NCI-H128 (cell line): ENCODE results near the gene GPR162.
"Not testable (repeated sequence)": the region's sequence is repeated elsewhere in the genome, so short reads cannot be mapped to it uniquely, and the experiment has no call there.

ENCODE experiments used
- DNase-seq: peaks from one replicate; lab custom pipeline; 2025; ENCODE audit not compliant: unreplicated experiment; lab: John Stamatoyannopoulos, UW

The GPR162 gene

DNA sequence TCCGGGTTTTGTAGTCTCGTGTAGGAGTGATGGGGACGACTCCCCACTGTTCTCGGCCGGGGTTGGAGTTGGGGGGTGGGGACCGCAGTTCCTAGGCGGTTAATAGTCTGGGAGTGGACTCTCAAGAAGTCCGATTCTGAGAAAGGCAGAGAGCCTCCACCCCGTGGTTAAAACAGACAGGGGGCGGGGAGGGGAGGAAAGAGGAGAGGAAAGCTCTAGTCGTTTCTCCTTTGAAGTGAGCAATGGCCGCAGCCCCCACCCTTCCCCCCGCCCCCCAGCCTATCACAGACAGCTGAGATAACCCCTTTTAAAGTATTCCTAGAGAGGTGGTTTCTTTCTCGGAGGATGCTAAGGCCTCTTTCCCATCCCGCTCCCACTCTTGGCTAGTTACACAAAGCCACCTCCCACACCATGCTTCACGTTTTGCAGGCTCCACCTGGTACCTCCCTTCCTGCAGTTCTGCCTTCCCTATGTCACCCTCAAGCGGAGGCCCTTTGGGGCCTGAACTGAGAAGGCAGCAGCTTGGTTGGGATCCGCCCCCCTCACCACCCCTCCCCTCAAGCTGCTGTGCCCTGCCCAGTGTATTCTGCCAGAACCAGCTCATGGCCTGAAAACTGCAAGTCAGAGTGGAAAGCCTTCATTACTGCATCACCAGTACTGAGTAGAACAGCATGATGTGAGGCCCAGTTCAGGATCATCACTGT, 31.2 kb downstream of the GPR162 start:
- peak; percentile 60 for DNase-seq

DNA sequence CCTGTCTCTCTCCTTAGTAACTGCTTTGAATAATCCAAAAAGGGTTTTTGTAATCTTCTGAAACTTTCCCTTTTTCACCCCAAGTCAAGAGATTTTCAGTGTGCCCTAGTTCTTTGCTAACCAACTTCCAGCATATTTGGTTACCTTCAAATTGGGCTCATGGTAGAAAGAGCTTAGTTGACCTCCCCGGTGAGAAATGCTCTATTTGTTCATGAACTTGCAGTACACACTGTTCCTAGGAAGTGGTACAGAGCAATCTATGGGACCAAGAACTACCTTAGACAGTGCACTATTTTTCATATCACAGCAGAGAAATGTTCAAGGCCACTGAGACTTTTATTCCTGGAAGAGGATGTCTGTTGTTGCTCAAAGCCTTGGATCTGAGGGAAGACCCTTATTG, 32.0 kb downstream of the GPR162 start:
- no peak for DNase-seq

DNA sequence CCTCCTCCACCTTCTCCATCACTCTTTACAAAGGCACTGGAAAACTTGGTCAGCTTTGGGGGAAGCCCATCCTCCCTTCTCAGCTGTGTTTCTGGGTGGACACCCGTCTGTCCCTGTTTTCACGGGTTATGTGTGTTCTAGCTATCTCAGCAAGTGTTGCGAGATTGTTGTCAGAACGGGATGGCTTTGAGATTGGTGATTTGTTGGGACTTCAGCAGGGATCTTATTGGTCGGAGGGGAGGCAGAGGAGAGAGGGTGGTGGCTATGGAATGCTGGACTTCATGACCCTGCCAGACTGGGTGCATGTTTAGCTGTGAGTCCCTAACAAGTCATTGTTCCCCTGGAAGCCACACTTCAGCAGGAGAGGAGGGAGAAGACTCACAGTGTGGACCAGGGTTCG, 32.4 kb downstream of the GPR162 start:
- DNase-seq = no peak

GRCh38 chr12:6855322-6855721, 33.7 kb downstream of the GPR162 start:
- no peak for DNase-seq

DNA sequence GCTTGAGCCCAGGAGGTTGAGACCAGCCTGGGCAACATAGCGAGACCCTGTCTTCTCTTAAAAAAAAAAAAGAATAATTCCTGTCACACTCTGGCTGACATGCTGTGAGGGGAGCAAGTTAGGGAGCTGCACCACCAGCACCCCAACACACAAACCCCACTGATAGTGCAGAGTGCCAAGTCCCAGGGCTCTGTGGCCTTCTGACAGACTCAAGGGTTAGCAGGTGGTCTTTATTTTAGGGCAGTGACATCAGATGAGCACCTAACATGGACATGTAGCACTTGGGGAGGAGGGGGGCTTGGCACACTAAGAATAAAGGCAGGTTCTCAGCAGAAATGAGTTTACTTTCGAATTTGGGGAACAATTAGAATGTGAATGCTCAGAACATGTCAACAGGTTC, 37.2 kb downstream of the GPR162 start:
- DNase-seq = no peak

DNA sequence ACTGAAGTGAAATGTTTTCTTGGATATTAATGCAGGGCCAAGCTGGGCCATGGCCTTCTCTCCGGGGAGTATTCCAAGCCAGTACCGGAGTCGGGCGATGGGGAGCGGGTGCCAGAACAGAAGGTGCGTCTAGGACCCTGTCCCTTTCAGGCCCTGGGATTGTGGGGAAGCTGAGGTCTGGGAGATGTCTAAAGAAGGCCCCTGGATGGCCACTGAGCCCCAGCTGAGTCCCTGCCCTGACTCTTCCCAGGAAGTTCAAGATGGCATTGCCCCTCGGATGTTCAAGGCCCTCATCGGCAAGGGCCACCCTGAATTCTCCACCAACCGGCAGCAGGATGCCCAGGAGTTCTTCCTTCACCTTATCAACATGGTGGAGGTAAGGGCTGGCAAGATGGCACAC, 38.5 kb downstream of the GPR162 start:
- no peak for DNase-seq

DNA sequence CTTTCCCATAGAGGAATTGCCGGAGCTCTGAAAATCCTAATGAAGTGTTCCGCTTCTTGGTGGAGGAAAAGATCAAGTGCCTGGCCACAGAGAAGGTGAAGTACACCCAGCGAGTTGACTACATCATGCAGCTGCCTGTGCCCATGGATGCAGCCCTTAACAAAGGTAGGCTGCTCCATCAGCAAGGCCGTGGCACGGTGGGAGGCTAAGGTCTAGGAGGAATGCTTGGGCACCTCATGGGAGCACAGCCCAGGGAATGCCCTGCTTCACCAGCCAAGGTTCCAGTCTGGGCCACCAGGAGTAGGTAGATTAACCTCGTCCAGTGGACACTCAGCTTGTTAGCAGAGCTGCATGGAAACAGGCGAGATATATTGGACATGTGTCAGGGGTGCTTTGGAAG, 39.3 kb downstream of the GPR162 start:
- DNase-seq = no peak

DNA sequence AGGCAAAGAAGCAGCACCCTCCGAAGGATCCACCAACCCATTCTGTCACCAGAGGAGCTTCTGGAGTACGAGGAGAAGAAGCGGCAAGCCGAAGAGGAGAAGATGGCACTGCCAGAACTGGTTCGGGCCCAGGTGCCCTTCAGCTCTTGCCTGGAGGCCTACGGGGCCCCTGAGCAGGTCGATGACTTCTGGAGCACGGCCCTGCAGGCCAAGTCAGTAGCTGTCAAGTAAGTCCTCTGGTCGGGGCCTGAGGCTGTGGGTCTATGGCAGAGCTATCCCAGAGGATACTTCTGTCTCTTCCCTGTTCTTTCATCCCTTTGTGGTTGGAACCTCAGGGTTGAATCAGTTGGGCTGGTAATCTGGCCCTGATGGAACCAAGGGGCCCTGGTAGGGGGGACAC, 39.8 kb downstream of the GPR162 start:
- DNase-seq = no peak

DNA sequence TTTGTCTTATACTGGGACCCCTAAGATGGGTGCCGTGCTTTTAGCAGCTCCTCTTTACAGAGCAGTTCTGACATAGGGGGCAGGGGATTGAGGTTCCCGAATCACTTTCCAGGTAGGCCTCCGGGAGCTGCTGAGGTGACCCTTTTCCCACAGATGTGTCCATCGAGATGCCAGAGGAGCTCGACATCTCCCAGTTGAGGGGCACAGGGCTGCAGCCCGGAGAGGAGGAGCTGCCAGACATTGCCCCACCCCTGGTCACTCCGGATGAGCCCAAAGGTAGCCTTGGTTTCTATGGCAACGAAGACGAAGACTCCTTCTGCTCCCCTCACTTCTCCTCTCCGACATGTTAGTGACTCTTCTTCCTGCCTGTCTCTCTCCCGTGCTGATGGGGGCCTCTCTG, 41.4 kb downstream of the GPR162 start:
- DNase-seq = no peak

- DNase-seq = no peak
Observed at GRCh38 chr12:6863586-6864321, 42.1 kb downstream of the GPR162 start.

GRCh38 chr12:6865307-6865706, 43.7 kb downstream of the GPR162 start:
- not testable (repeated sequence) for DNase-seq

DNA sequence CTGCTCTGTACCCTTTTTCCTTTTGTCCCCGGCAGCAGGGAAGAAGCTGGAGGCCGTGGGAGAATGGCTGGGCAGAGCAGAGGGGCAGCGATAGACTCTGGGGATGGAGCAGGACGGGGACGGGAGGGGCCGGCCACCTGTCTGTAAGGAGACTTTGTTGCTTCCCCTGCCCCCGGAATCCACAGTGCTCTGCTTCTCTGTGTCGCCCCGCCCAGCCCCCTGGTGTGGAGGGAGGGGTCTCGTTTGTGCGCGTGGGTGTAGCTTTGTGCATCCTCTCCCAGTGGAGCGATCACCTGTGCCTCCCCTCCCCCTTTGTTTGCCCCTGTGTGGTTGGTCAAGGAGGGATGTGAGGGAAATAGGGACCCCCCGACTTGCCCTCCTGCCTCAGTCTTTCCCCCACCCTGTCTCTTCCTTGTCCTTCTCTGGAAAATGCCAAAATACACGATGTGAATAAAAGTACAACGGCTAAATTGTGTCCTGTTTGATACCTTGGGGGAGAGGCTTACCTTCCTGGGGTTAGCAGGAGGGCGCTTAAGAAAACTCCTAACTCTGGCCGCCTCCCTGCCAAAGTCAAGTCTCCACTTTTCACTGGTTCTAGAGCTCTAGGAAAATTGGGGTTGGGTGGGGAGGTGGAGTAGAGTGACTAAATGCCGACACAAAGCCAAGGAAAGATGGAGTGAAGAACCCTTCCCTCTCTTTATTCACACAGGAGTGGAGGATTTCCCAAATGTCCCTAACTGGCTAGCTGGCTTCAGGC, 44.7 kb downstream of the GPR162 start:
- no peak for DNase-seq

GRCh38 chr12:6866920-6867412, 45.3 kb downstream of the GPR162 start:
- DNase-seq = no peak

DNA sequence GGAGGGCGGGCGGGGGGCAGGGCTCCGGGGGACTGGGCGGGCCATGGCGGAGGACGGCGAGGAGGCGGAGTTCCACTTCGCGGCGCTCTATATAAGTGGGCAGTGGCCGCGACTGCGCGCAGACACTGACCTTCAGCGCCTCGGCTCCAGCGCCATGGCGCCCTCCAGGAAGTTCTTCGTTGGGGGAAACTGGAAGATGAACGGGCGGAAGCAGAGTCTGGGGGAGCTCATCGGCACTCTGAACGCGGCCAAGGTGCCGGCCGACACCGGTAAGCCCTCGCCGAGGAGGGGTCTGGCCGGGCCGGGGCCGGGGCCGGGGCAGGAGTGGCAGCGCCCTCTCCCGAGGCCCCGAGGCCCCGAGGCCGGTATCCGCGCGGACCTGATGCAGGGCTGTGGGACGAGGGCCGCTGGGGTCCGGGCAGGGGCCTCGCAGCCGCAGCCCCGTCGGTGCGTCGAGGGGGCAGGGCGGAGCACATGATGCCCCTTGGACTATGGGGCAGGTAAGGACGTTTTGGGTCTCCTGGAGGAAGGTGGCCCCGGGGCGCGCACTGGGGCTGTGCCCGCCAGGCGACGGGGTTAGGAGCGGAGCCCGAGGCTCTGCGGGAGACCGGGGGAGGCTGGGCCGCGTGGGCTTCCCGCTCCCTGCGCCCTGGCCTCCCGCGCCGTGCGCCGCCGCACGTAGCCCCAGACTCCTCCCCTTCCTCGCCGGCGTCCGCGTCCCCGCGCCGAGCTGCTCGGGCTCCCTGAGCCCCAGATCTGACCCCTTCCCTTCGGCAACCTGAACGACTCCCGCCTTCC, 46.0 kb downstream of the GPR162 start, which contains the start of gene TPI1:
TSS of gene TPI1 (plus strand) at position 119 of the 798 bp plus-strand sequence. CDS start at position 155, 36 bp downstream.
- peak; percentile 59 for DNase-seq

GRCh38 chr12:6868211-6869048, 46.8 kb downstream of the GPR162 start:
- no peak for DNase-seq

GRCh38 chr12:6869049-6870021, 47.7 kb downstream of the GPR162 start:
- peak; percentile 70 for DNase-seq

DNA sequence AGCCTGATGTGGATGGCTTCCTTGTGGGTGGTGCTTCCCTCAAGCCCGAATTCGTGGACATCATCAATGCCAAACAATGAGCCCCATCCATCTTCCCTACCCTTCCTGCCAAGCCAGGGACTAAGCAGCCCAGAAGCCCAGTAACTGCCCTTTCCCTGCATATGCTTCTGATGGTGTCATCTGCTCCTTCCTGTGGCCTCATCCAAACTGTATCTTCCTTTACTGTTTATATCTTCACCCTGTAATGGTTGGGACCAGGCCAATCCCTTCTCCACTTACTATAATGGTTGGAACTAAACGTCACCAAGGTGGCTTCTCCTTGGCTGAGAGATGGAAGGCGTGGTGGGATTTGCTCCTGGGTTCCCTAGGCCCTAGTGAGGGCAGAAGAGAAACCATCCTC, 48.7 kb downstream of the GPR162 start:
- not testable (repeated sequence) for DNase-seq

DNA sequence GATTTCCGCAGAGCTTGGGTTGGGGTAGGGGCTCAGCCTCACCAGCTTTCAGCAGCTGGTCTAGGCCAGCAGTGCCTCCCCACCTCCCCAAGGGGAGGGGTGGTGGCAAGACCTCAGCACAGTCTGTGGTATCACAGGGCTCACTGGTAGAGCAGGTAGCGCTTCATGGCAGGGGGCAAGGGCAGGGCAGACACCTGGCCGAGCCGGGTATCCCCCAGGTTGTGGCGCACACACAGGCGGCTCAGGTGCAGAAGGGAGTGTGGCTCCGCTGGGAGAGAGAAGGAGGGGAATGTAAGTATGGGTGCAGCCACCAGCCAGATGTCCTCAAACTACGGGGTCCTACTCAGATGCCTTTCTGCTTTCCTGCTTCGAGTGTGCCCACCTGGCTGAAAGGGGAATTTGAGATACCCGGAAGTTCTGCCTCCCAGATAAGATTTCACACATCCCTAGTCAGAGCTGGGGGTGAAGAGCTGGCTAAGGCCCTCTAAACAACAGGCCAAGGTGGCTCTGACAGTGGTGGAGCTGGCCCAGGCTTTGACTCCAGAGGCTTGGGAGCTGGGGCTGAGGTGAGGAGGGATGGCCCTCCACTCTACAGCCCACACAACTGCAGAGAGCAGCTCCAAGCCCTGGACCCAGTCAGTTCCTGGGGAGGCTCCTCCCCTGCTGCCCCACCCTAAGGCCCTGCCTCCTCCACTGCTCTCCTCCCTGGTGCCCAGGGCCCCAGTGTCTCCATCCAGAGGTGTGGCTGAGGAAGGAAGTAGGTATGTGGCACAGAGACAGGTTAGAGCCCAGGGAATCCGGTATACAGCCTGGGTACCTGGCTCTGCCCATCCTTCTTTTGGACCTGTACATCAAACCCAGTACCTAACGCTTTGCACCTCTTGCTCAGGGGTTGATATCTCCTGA, 49.7 kb downstream of the GPR162 start:
- no peak for DNase-seq
